Measurements from ENCODE around the gene TMEM176B.
"Not testable (repeated sequence)": the region's sequence is repeated elsewhere in the genome, so short reads cannot be mapped to it uniquely, and the experiment has no call there.

TMEM176B gene

GRCh38 chr7:150823043-150823442 is 22.9 kb upstream of the TMEM176B start:
- H3K4me3 ChIP-seq (ENCODE audit: low read length), result no peak overlapping the region
- no peak for DNase-seq (ENCODE audit: low read depth)
- no peak for TF ChIP-seq CTCF (conservative IDR thresholded peaks at IDR 0.05; ENCODE audit: low read length)

- H3K4me3 ChIP-seq (ENCODE audit: low read length), result no peak overlapping the region
- DNase-seq (ENCODE audit: low read depth), result no peak
- TF ChIP-seq CTCF (conservative IDR thresholded peaks at IDR 0.05; ENCODE audit: low read length), result no peak
These were observed 20.5 kb upstream of the TMEM176B start for GRCh38 chr7:150820578-150821198.

DNA sequence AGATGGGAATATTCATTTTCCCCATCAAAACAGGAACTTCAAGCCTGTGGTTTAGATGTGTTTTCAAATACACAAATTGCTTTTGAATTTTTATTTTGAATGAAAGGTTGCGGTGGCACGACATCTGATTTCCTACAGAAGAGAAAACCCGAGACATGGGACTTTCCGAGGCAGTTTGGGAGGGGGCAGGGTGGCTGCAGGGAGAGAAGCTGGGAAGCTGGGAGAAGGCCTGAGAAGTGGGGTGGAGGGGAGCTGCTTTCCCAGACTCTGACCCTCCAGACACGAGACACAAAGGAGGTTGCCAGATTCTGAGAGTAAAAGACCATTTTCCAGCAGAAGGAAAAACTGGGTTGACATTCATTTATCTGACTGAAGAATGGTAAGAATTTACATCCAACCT is 20.0 kb upstream of the TMEM176B start:
- no peak overlapping the region for H3K4me3 ChIP-seq (ENCODE audit: low read length)
- no peak for DNase-seq (ENCODE audit: low read depth)
- no peak for TF ChIP-seq CTCF (conservative IDR thresholded peaks at IDR 0.05; ENCODE audit: low read length)

DNA sequence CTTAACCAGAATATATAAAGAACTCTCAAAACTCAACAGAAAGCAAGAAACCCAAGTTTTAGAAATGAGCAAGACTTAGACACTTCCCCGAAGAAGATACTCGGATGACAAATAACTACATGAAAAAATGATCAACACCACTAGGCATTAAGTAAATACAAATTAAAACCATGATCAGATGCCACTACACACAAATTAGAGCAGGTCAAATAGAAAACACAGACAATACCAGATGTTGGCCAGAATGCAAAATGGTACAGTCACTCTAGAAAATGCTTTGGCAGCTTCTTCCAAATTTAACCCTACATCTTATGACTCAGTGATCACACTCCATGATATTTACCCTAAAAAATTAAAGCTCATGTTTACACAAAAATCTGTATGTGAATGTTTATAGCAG is 18.8 kb upstream of the TMEM176B start:
- no peak for TF ChIP-seq CTCF (conservative IDR thresholded peaks at IDR 0.05; ENCODE audit: low read length)
- H3K4me3 ChIP-seq (ENCODE audit: low read length), result no peak overlapping the region
- DNase-seq (ENCODE audit: low read depth), result no peak

DNA sequence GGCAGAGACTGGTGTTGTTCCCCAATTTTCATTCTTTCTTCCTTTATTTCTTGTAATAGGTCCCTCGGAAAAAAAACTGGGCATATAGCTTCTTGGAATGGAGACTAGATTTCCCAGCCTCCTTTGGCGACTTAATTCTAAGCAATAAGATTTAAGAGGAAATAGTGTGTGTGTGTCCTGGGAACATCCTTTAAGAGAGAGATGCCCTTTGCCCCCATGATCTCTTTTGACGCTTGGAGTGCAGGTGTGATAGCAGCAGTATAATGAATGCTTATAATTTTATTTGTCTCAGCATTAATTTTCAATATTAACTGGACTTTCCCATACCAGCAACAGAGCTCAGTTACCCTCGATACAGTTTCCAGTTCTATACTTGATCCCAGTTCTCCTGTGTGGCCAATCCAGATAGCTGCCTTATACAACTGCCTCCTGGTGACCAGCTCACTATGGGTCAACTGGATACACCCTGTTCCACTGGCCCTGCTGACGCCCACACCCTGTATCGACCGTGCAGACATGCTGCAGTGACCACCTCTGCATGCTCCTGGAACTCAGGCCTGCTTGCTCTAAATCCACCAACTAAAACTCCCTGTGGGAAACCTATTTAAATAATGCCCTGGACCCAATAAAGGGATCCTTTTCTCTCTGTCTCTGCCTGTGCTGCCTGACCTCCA is 14.3 kb upstream of the TMEM176B start:
- no peak for TF ChIP-seq CTCF (conservative IDR thresholded peaks at IDR 0.05; ENCODE audit: low read length)
- no peak for DNase-seq (ENCODE audit: low read depth)
- H3K4me3 ChIP-seq (ENCODE audit: low read length), result no peak overlapping the region

DNA sequence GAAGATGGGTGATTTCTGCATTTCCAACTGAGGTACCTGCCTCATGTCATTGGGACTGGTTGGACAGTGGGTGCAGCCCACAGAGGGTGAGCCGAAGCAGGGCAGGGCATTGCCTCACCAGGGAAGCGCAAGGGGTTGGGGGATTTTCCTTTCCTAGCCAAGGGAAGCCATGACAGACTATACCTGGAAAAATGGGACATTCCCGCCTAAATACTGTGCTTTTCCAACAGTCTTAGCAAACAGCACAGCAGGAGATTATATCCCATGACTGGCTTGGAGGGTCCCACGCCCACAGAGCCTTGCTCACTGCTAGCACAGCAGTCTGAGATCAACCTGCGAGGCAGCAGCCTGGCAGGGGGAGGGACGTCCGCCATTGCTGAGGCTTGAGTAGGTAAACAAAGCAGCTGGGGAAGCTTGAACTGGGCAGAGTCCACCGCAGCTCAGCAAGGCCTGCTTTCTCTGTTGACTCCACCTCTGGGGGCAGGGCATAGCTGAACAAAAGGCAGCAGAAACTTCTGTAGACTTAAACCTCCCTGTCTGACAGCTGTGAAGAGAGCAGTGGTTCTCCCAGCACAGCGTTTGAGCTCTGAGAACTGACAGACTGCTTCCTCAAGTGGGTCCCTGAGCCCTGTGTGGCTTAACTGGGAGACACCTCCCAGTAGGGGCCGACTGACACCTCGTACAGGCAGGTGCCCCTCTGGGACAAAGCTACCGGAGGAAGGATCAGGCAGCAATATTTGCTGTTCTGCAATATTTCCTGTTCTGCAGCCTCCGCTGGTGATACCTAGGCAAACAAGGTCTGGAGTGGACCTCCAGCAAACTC is 7.7 kb upstream of the TMEM176B start:
- DNase-seq (ENCODE audit: low read depth); H3K4me3 ChIP-seq (ENCODE audit: low read length): not testable (repeated sequence)

DNA sequence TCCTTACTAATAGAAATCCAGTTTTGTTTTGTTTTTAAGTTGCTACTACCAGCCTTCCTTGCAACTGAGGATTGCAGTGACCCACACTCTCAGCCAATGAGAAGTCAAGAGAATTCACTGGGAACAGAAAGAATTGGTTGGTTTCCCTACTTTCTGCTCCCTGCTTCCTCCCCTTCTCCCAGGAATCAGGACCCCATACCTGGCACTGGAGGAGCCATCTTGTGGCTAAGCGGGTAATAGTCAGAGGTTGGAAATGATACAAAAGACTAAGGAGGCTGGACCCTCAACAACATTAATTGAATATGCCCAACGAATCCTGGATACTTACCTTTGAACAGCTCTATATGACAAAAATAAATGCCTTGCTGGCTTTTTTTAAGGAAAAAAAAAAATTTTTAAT is 6.7 kb upstream of the TMEM176B start:
- TF ChIP-seq CTCF (conservative IDR thresholded peaks at IDR 0.05; ENCODE audit: low read length), result no peak; the same call in 1 of the 2 replicates
- H3K4me3 ChIP-seq (ENCODE audit: low read length), result no peak overlapping the region
- DNase-seq (ENCODE audit: low read depth), result no peak
